NB4 (cell line): Measurements from ENCODE around the gene FREM1.

ENCODE experiments used
- DNase-seq: peaks from one replicate; pipeline ENCODE4 v3.0.0; 2010; ENCODE audit warnings: low read depth
- H3K4me3 ChIP-seq: one replicate; pipeline ENCODE4 v1.5.1; 2011; ENCODE audit warnings: mild to moderate bottlenecking, low read depth, low read length, moderate library complexity
- MYC ChIP-seq: IDR thresholded peaks from 2 replicates; pipeline ENCODE4 v1.6.1; 2011; ENCODE audit warnings: low read depth, low read length
- POLR2A ChIP-seq: IDR thresholded peaks from 2 replicates; pipeline ENCODE4 v1.6.1; 2011; ENCODE audit warnings: mild to moderate bottlenecking; ENCODE audit not compliant: insufficient read length; ENCODE audit errors: extremely low read depth
- TF ChIP-seq, protein P1 (sequence below): IDR thresholded peaks from one replicate; pipeline ENCODE4 v1.5.1; 2012; ENCODE audit warnings: low read depth, low read length
- TF ChIP-seq, protein P2 (sequence below): IDR thresholded peaks from 2 replicates; pipeline ENCODE4 v1.6.1; 2011; ENCODE audit warnings: low read depth, low read length

FREM1 gene

DNA sequence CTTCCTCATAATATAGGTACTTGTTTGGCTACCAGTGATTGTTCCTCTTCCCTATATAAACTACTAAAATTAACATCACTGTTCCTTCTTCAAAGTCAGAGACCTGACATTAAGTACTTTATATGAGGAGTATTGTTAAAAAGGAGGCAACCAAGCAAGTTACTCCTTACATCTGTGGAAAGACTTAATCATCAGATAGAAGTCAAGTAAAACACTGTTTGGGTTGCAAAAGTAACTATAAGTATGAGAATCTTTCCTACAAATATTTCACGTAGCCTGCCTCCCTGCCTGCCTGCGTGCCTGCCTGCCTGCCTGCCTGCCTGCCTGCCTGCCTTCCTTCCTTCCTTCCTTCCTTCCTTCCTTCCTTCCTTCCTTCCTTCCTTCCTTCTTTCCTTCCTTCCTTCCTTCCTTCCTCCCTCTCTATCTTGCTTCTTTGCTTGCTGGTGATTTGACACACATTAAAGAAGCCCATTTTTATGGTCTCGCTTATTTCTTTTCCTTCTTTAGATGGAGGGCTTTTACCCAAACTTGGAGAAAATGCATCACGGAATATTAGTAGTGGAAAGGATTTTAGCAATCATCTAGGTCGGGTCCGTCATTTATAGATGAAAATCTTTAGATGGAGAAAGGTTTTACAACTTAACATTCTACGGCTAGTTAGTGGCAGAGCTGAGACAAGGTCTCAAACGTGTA is 190.9 kb downstream of the FREM1 start:
- TF ChIP-seq, protein P1, sequence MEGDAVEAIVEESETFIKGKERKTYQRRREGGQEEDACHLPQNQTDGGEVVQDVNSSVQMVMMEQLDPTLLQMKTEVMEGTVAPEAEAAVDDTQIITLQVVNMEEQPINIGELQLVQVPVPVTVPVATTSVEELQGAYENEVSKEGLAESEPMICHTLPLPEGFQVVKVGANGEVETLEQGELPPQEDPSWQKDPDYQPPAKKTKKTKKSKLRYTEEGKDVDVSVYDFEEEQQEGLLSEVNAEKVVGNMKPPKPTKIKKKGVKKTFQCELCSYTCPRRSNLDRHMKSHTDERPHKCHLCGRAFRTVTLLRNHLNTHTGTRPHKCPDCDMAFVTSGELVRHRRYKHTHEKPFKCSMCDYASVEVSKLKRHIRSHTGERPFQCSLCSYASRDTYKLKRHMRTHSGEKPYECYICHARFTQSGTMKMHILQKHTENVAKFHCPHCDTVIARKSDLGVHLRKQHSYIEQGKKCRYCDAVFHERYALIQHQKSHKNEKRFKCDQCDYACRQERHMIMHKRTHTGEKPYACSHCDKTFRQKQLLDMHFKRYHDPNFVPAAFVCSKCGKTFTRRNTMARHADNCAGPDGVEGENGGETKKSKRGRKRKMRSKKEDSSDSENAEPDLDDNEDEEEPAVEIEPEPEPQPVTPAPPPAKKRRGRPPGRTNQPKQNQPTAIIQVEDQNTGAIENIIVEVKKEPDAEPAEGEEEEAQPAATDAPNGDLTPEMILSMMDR, result no peak
- TF ChIP-seq POLR2A, result no peak
- no peak for TF ChIP-seq MYC
- TF ChIP-seq, protein P2, sequence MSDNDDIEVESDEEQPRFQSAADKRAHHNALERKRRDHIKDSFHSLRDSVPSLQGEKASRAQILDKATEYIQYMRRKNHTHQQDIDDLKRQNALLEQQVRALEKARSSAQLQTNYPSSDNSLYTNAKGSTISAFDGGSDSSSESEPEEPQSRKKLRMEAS, result no peak
- no peak overlapping the region for H3K4me3 ChIP-seq
- DNase-seq, result no peak

DNA sequence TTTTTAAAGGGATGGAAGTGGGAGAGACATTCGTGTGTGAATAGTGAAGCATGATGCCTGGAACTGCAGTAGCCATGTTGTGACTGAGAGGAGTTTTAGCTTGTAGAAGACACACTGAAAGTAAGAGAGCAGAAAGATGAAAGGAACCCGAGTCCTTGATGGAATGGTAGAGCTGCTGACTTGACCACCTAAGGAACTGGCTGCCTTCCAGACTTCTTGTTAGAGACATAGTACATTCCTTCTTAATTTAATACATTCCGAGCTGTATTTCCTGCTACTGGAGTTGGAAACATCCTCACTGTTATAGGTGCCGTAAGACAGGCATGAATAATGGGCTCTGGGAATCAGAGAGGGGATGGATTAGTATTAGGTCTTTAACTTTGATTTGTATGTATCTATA is 195.1 kb downstream of the FREM1 start:
- DNase-seq, result no peak
- no peak for TF ChIP-seq MYC
- TF ChIP-seq, protein P1, result no peak
- no peak for TF ChIP-seq POLR2A
- TF ChIP-seq, protein P2, result no peak
- no peak overlapping the region for H3K4me3 ChIP-seq

- H3K4me3 ChIP-seq, result no peak overlapping the region
- DNase-seq, result no peak
- TF ChIP-seq POLR2A, result no peak
- TF ChIP-seq, protein P2, result no peak
- no peak for TF ChIP-seq MYC
These were observed 197.0 kb downstream of the FREM1 start for GRCh38 chr9:14713187-14713767.

- H3K4me3 ChIP-seq, result no peak overlapping the region
- DNase-seq, result no peak
- no peak for TF ChIP-seq POLR2A
- TF ChIP-seq, protein P1, result no peak
- no peak for TF ChIP-seq MYC
- TF ChIP-seq, protein P2, result no peak
These were observed 199.4 kb downstream of the FREM1 start for GRCh38 chr9:14710804-14711203.

GRCh38 chr9:14706530-14707140 is 203.6 kb downstream of the FREM1 start:
- DNase-seq, result no peak
- H3K4me3 ChIP-seq, result no peak overlapping the region
- TF ChIP-seq, protein P1, result no peak
- TF ChIP-seq MYC, result no peak
- no peak for TF ChIP-seq POLR2A
- TF ChIP-seq, protein P2, result no peak

DNA sequence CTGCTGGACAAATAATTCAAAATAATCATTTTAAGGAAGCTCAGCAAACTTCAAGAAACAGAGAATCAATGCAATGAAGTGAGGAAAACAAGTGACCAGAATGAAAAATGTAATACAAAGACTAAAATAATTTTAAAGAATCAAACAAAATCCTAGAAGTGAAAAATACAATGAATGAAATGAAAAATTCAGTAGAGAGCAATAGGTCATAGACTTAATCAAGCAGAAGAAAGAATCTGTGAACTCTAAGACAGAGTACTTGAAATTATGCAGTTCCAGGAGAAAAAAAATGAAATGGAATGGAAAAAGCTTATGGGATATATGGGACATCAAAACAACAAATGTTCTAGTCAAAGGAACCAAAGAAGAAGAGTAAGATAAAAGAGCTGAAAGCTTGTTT is 205.1 kb downstream of the FREM1 start:
- no peak for DNase-seq
- TF ChIP-seq, protein P2, result no peak
- TF ChIP-seq, protein P1, result no peak
- TF ChIP-seq POLR2A (no peak), MYC (no peak)
- H3K4me3 ChIP-seq, result no peak overlapping the region
